Hepatocyte (in vitro differentiated cells): ENCODE measurements around the gene KDM6B.

Source experiments
- EZH2 ChIP-seq: fragments of 200-600 bp; sonication (generic); IDR thresholded peaks from 2 replicates; pipeline ENCODE4 v1.6.1; 2016; ENCODE audit warnings: antibody characterized with exemption, mild to moderate bottlenecking, borderline replicate concordance
- TF ChIP-seq, protein P1 (sequence below): fragments of 200-600 bp; sonication (generic); IDR thresholded peaks from 2 replicates; pipeline ENCODE4 v1.5.1; 2016; ENCODE audit warnings: antibody characterized with exemption, mild to moderate bottlenecking; ENCODE audit not compliant: poor library complexity

DNA sequence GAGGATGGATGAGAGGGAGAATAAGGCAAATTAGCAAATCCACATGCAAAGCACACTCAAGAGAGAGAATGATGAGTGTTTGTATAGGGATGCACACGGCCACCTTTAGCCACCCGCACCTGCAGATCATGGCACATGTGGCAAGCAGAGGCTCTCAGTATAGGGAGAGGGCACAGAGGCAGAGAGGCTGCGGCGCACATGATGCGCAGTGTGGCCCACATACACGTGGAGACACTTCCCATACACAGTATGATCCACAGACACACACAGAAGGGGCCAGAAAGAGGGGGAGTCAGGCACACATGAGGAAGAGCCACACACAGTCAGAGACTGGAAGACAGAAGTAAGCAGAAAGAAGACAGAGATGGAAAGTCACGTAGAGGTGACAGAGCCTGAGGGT, 48.1 kb downstream of the KDM6B start:
- TF ChIP-seq, protein P1, sequence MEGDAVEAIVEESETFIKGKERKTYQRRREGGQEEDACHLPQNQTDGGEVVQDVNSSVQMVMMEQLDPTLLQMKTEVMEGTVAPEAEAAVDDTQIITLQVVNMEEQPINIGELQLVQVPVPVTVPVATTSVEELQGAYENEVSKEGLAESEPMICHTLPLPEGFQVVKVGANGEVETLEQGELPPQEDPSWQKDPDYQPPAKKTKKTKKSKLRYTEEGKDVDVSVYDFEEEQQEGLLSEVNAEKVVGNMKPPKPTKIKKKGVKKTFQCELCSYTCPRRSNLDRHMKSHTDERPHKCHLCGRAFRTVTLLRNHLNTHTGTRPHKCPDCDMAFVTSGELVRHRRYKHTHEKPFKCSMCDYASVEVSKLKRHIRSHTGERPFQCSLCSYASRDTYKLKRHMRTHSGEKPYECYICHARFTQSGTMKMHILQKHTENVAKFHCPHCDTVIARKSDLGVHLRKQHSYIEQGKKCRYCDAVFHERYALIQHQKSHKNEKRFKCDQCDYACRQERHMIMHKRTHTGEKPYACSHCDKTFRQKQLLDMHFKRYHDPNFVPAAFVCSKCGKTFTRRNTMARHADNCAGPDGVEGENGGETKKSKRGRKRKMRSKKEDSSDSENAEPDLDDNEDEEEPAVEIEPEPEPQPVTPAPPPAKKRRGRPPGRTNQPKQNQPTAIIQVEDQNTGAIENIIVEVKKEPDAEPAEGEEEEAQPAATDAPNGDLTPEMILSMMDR: no peak
- no peak for TF ChIP-seq EZH2
